K562 (cell line): ENCODE measurements around the gene FAM193A. TPM values are rescaled to one million over a fixed set of nuclear protein-coding genes. Genes with fewer than 3 reads are reported as not detected.
A peak's percentile ranks its signal among the peaks of the same experiment; 100 is the strongest.

Experiments
- ATF3 ChIP-seq, 2 experiments: fragments of 450-650 bp in 1 of 2; sonication (generic) in 1 of 2; formaldehyde crosslinking in 1 of 2; IDR thresholded peaks in 1 of 2; conservative IDR thresholded peaks in 1 of 2; 2 replicates each; pipeline versions ENCODE4 v1.6.1 to v1.8.1; 2016 to 2023; ENCODE audit warnings: mild to moderate bottlenecking in 2 of 2, moderate library complexity in 2 of 2, inconsistent platforms in 1 of 2, missing genetic modification reagents in 1 of 2
- CHCHD3 ChIP-seq: fragments of 250-450 bp; sonication (Bioruptor Pico); IDR thresholded peaks from 2 replicates; pipeline ENCODE4 v2.1.2; 2022; ENCODE audit warnings: mild to moderate bottlenecking
- LCOR ChIP-seq: sonication (generic); formaldehyde crosslinking; IDR thresholded peaks from 2 replicates; pipeline ENCODE4 v1.8.0; 2022; ENCODE audit warnings: mild to moderate bottlenecking, missing genetic modification reagents
- RAD21 ChIP-seq, 2 experiments: fragments of 250-450 bp in 1 of 2; fragments of 450-650 bp in 1 of 2; sonication (Bioruptor Pico) in 1 of 2; formaldehyde crosslinking in 1 of 2; IDR thresholded peaks in 1 of 2; conservative IDR thresholded peaks in 1 of 2; 2 replicates each; pipeline versions ENCODE4 v1.4.0 to v1.8.0; 2020 to 2022; ENCODE audit warnings: mild to moderate bottlenecking in 2 of 2, moderate library complexity in 1 of 2
- SIN3A ChIP-seq, 2 experiments: fragments of 150-350 bp in 1 of 2; IDR thresholded peaks; 2 replicates each; pipeline ENCODE4 v1.6.1; 2011 to 2016; ENCODE audit warnings: borderline replicate concordance in 2 of 2, low read depth in 2 of 2, low read length in 2 of 2, mild to moderate bottlenecking in 2 of 2, moderate library complexity in 2 of 2; ENCODE audit not compliant: control insufficient read depth in 1 of 2
- ZNF318 ChIP-seq, 2 experiments: fragments of 450-650 bp; IDR thresholded peaks; 2 replicates each; pipeline ENCODE4 v1.6.1; 2016; ENCODE audit warnings: mild to moderate bottlenecking in 2 of 2, borderline replicate concordance in 1 of 2, low read depth in 1 of 2, moderate library complexity in 1 of 2
- ZNF347 ChIP-seq: fragments of 450-650 bp; formaldehyde crosslinking; IDR thresholded peaks from 2 replicates; pipeline ENCODE4 v1.4.0; 2020; ENCODE audit warnings: low read depth, mild to moderate bottlenecking, moderate library complexity
- ZNF699 ChIP-seq: fragments of 250-450 bp; sonication (Bioruptor Pico); IDR thresholded peaks from 2 replicates; pipeline ENCODE4 v1.8.0; 2021; ENCODE audit warnings: mild to moderate bottlenecking, moderate library complexity; ENCODE audit not compliant: insufficient replicate concordance
- polyA plus RNA-seq, 8 experiments: library from polyadenylated mRNA; depleted of rRNA in 4 of 8; stranded (reverse) in 5 of 8; unstranded in 3 of 8; fragments of >200 nt; fragmentation: Nextera tagmentation in 2 of 8; fragmentation: Illumina TruSeq in 1 of 8; extraction: Ambion mirVana in 2 of 8; extraction: Trizol in 1 of 8; gene quantifications; 2 replicates each; pipeline versions ENCODE4 v1.2.1 to v1.2.3, GENCODE V29; 2011 to 2014; ENCODE audit warnings: inconsistent platforms in 1 of 8, missing spikeins in 1 of 8
- total RNA-seq, 7 experiments: library from RNA; depleted of rRNA in 6 of 7; stranded (reverse); fragments of >200 nt in 6 of 7; fragmentation: Illumina TruSeq in 2 of 7; extraction: Trizol in 2 of 7; gene quantifications; 2 replicates each; pipeline versions ENCODE4 v1.2.1 to v1.2.3, GENCODE V29; 2011 to 2021; ENCODE audit warnings: low replicate concordance in 1 of 7
- TF ChIP-seq, protein P1 (sequence below), 2 experiments: fragments of 450-650 bp; IDR thresholded peaks; 2 replicates each; pipeline ENCODE4 v1.6.1; 2018; ENCODE audit warnings: mild to moderate bottlenecking in 2 of 2, low read depth in 1 of 2; ENCODE audit not compliant: partially characterized antibody in 2 of 2

FAM193A gene
- total and polyA plus RNA-seq, 9 of the 15 experiments (the other 6 are each of a cell fraction or from before 2014, with no cell fraction given): 0.46 to 24.6 (median 9.6) TPM

DNA sequence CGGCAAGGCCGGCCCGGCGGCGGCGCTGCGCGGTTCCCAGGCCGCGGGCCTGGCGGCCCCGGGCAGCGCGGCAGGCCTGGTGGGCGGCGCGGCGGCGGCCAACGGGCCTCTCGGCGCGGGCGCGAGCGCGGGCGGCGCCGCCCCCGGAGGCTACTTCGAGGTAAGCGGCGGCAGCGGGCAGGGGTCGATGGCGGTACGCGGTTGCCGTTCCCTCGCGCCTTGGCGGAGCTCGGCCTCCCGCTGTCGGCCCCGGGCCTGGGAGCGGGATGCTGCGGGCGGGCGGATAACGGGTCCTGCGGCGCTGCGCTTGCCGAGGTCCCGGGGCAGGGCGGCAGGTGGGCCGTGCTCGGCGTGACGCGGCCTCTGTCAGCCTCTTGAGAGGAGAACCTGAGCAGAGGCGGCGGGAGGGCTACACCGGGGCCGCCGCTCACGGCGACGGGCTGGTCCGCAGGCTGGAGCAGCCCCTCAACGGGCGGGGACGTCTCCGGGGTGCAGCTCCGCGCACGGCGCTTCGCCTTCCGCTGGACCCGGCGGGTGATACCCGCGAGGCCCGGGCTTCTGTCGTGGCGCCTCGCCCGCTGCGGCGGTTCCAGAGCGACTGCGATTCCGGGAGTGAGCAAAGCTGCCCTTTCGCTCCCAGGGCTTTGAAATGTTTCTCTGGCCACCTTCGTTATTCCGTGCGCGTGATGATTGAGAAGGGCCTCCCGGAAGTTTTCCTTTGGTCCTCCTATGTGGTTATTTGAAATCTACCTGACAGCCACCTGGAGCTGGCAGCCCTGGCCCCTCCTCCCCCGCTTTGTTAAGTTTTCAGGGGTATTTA lies 774 bp downstream of the FAM193A start (continued):
- TF ChIP-seq RAD21 (CRISPR knock-in tag; conservative IDR thresholded peaks at IDR 0.05 in 1 of 2, IDR thresholded peaks at IDR 0.05 in 1 of 2) (0 out of 4 replicates have a peak, but pooled peaks of 1 of the 2 experiments have one; percentile 4), LCOR (CRISPR knock-in tag) (no peak), ZNF699 (CRISPR knock-in tag) (no peak), ATF3 (IDR thresholded peaks at IDR 0.05) (no peak), ATF3 (CRISPR knock-in tag; conservative IDR thresholded peaks at IDR 0.05) (0 out of 2 replicates have a peak, but pooled peaks have one; percentile 18), ZNF347 (CRISPR knock-in tag) (no peak), SIN3A (IDR thresholded peaks at IDR 0.05; ENCODE audit: borderline replicate concordance in 2 of 2, control insufficient read depth in 1 of 2, low read depth in 2 of 2, low read length in 2 of 2) (peak in 1 of 2 experiments; percentile 88; a peak in 3 of 4 replicates), CHCHD3 (CRISPR knock-in tag) (no peak), ZNF318 (IDR thresholded peaks at IDR 0.05; ENCODE audit: borderline replicate concordance in 1 of 2, low read depth in 1 of 2) (no peak)
- TF ChIP-seq, protein P1, sequence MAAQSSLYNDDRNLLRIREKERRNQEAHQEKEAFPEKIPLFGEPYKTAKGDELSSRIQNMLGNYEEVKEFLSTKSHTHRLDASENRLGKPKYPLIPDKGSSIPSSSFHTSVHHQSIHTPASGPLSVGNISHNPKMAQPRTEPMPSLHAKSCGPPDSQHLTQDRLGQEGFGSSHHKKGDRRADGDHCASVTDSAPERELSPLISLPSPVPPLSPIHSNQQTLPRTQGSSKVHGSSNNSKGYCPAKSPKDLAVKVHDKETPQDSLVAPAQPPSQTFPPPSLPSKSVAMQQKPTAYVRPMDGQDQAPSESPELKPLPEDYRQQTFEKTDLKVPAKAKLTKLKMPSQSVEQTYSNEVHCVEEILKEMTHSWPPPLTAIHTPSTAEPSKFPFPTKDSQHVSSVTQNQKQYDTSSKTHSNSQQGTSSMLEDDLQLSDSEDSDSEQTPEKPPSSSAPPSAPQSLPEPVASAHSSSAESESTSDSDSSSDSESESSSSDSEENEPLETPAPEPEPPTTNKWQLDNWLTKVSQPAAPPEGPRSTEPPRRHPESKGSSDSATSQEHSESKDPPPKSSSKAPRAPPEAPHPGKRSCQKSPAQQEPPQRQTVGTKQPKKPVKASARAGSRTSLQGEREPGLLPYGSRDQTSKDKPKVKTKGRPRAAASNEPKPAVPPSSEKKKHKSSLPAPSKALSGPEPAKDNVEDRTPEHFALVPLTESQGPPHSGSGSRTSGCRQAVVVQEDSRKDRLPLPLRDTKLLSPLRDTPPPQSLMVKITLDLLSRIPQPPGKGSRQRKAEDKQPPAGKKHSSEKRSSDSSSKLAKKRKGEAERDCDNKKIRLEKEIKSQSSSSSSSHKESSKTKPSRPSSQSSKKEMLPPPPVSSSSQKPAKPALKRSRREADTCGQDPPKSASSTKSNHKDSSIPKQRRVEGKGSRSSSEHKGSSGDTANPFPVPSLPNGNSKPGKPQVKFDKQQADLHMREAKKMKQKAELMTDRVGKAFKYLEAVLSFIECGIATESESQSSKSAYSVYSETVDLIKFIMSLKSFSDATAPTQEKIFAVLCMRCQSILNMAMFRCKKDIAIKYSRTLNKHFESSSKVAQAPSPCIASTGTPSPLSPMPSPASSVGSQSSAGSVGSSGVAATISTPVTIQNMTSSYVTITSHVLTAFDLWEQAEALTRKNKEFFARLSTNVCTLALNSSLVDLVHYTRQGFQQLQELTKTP (IDR thresholded peaks at IDR 0.05; ENCODE audit: low read depth in 1 of 2, partially characterized antibody in 2 of 2): no peak
